Skeletal muscle tissue (tissue), 4 donors: Measurements from ENCODE around the gene WDR93. TPM values are rescaled to one million over a fixed set of nuclear protein-coding genes. Genes with fewer than 3 reads are reported as not detected.

Source experiments
- H3K27ac ChIP-seq: one replicate; pipeline ENCODE4 v1.7.0; 2013; ENCODE audit warnings: mild to moderate bottlenecking, low read depth, low read length, inconsistent platforms
- H3K27me3 ChIP-seq, 3 donors: one replicate each; pipeline ENCODE4 v1.7.0; 2013; ENCODE audit warnings: low read length in 3 of 3; ENCODE audit not compliant: control insufficient read depth in 3 of 3, insufficient read depth in 3 of 3
- H3K36me3 ChIP-seq, 3 donors: one replicate each; pipeline ENCODE4 v1.7.0; 2013; ENCODE audit warnings: low read length in 3 of 3; ENCODE audit not compliant: control insufficient read depth in 3 of 3, insufficient read depth in 3 of 3
- H3K4me1 ChIP-seq, 3 donors: one replicate each; pipeline ENCODE4 v1.7.0; 2013; ENCODE audit warnings: low read length in 3 of 3, mild to moderate bottlenecking in 3 of 3; ENCODE audit not compliant: control insufficient read depth in 3 of 3, insufficient read depth in 3 of 3
- H3K4me3 ChIP-seq, 3 donors: one replicate each; pipeline ENCODE4 v1.7.0; 2013; ENCODE audit warnings: low read length in 3 of 3
- H3K9ac ChIP-seq, 3 donors: one replicate each; pipeline ENCODE4 v1.7.0; 2013; ENCODE audit warnings: low read length in 3 of 3, mild to moderate bottlenecking in 3 of 3, moderate library complexity in 2 of 3, low read depth in 1 of 3
- H3K9me3 ChIP-seq, 3 donors: one replicate each; pipeline ENCODE4 v1.7.0; 2013; ENCODE audit warnings: low read length in 3 of 3; ENCODE audit not compliant: control insufficient read depth in 3 of 3
- total RNA-seq: library from RNA; depleted of rRNA; stranded (reverse); fragments of >200 nt; gene quantifications from one replicate; pipeline ENCODE4 v1.2.3, GENCODE V29; 2014
- donor health status: Osteomylitis.

WDR93 gene
- total RNA-seq, 1 donor from 2014 or later: not detected

GRCh38 chr15:89761009-89761831 lies 70.6 kb downstream of the WDR93 start:
- peaks cover 0 to 12% (median 3%) of the 10 kb centered on the region in 3 donors for H3K4me1 ChIP-seq
- no peak overlapping the region for H3K9ac ChIP-seq
- no peak overlapping the region for H3K4me3 ChIP-seq
- no peaks in the 10 kb centered on the region for H3K9me3 ChIP-seq
- H3K27ac ChIP-seq: no peak overlapping the region
- H3K36me3 ChIP-seq: no peaks in the 10 kb centered on the region
- H3K27me3 ChIP-seq: no peaks in the 10 kb centered on the region

DNA sequence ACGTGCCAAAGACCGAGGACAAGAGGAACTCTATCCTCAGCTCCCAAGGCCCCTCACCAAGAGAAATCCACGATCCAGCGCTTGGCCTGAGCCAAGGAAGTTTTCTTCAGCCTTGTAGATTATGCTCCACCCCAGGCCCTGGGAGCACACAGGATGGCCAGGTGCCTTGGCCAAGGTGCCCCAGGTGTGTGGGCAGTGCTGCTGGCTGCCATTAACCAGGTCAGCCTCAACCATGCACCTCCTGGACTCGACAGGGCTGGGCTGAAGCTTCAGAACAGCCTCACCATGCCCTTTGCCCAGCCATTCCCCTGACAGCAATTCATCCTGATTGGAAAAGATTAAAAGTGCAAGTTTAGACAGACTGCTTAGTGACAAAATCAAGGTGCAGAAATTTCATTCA lies 71.3 kb downstream of the WDR93 start:
- peak overlapping the region in 1 of 3 donors; percentile 25 for H3K9ac ChIP-seq
- no peaks in the 10 kb centered on the region for H3K27me3 ChIP-seq
- H3K4me1 ChIP-seq: peaks cover 7 to 19% (median 11%) of the 10 kb centered on the region in 3 donors
- no peaks in the 10 kb centered on the region for H3K36me3 ChIP-seq
- no peaks in the 10 kb centered on the region for H3K9me3 ChIP-seq
- no peak overlapping the region for H3K4me3 ChIP-seq
- no peak overlapping the region for H3K27ac ChIP-seq

GRCh38 chr15:89765694-89766093 lies 75.1 kb downstream of the WDR93 start:
- H3K9me3 ChIP-seq: no peaks in the 10 kb centered on the region
- H3K4me3 ChIP-seq: no peak overlapping the region
- H3K9ac ChIP-seq: no peak overlapping the region
- peaks cover 16 to 29% (median 24%) of the 10 kb centered on the region in 3 donors for H3K4me1 ChIP-seq
- H3K27ac ChIP-seq: no peak overlapping the region
- H3K27me3 ChIP-seq: no peaks in the 10 kb centered on the region
- no peaks in the 10 kb centered on the region for H3K36me3 ChIP-seq

DNA sequence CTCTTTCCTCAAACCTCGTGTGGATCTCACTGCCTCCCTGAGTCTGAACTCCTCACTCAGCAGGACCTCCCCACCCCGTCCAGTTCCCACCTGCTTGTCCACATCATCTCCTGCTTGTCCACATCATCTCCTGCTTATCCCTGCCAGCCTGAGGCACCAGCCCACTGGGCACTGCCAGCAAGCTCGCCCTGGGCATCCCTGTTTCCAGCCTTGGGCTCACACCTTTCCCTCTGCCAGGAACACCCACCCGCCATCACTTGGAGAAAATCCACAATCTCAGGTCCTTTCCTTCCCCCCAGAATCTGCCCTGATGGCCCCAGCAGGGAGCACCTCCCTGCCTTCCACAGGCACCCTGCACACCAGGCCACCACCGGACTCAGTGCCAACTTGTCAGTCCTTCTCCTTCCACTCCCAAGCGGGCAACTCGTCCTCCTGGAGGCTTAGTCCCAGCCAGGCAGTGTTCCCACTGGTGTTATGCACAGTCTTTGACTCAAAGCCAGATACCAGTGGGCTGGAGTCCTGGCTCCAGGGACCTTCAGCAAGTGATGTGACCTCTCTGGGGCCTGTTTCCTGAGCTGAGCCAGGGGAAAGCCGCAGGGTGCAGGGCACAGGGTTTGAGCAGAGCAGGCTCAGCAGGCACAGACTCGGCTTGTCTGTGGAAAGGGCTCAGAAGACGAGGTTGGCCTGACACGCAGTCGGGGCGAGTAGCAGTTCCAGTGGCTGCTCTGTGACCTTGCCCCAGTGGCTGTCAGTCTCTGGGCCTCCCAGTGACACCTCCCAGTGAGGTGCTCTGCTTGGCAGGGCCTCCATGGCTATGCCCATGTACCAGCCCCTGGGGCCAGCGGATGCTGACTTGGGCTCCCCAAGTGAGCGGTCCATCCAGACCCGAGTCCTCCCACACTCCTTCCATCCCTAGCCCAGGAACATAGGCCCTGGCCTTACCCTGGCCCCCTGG lies 76.0 kb downstream of the WDR93 start:
- Histone ChIP-seq H3K4me3 (peak overlapping the region in 1 of 3 donors; percentile 6), H3K27me3 (no peaks in the 10 kb centered on the region), H3K9ac (peak overlapping the region in 1 of 3 donors; percentile 8), H3K4me1 (peaks cover 16 to 24% (median 23%) of the 10 kb centered on the region in 3 donors), H3K9me3 (no peaks in the 10 kb centered on the region), H3K27ac (no peak overlapping the region), H3K36me3 (no peaks in the 10 kb centered on the region)

GRCh38 chr15:89767411-89767915 lies 76.9 kb downstream of the WDR93 start:
- Histone ChIP-seq H3K9ac (peak overlapping the region in 1 of 3 donors; percentile 33), H3K4me1 (peaks cover 16 to 24% (median 23%) of the 10 kb centered on the region in 3 donors), H3K9me3 (no peaks in the 10 kb centered on the region), H3K36me3 (no peaks in the 10 kb centered on the region), H3K27ac (no peak overlapping the region), H3K4me3 (no peak overlapping the region), H3K27me3 (no peaks in the 10 kb centered on the region)

- Histone ChIP-seq H3K27ac (no peak overlapping the region), H3K4me1 (peaks cover 16 to 24% (median 23%) of the 10 kb centered on the region in 3 donors), H3K9ac (peak overlapping the region in 1 of 3 donors; percentile 33), H3K36me3 (no peaks in the 10 kb centered on the region), H3K4me3 (no peak overlapping the region), H3K9me3 (no peaks in the 10 kb centered on the region), H3K27me3 (no peaks in the 10 kb centered on the region)
Measured at GRCh38 chr15:89768071-89768500, 77.5 kb downstream of the WDR93 start.

GRCh38 chr15:89769366-89769765 lies 78.8 kb downstream of the WDR93 start:
- Histone ChIP-seq H3K4me1 (peaks cover 16 to 24% (median 23%) of the 10 kb centered on the region in 3 donors), H3K4me3 (no peak overlapping the region), H3K27ac (no peak overlapping the region), H3K36me3 (no peaks in the 10 kb centered on the region), H3K9me3 (no peaks in the 10 kb centered on the region), H3K9ac (no peak overlapping the region), H3K27me3 (no peaks in the 10 kb centered on the region)

- Histone ChIP-seq H3K4me3 (no peak overlapping the region), H3K27me3 (no peaks in the 10 kb centered on the region), H3K4me1 (peaks cover 16 to 24% (median 23%) of the 10 kb centered on the region in 3 donors), H3K9ac (no peak overlapping the region), H3K9me3 (no peaks in the 10 kb centered on the region), H3K36me3 (no peaks in the 10 kb centered on the region), H3K27ac (no peak overlapping the region)
Measured at GRCh38 chr15:89770041-89770440, 79.4 kb downstream of the WDR93 start.

DNA sequence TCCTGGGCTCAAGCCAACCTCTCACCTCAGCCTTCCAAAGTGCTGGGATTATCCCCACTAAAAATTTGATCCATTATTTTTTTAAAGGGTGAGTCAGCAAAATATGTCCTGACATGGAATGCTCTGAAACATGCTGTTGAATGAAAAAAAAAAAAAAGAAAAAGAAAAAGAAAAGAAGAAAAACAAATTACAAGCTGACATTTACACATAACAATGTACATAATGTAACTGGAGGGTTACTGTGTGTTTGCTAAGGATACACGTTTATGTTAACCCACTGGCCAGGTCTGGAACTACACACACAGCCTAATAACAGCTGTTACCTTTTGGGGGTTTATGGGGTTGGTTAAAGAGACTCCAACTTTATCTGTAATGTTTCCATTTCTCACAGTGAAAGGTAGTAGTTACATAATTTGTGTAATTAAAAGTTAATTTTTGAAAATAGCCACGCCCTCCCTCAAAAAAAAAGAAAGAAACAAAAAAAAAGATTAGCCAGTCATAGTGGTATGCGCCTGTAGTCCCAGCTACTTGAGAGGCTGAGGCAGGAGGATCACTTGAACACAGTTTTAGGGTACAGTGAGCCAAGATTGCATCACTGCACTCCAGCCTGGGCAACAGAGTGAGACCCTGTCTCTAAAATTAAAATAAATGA lies 82.4 kb downstream of the WDR93 start:
- no peaks in the 10 kb centered on the region for H3K27me3 ChIP-seq
- H3K4me3 ChIP-seq: no peak overlapping the region
- H3K4me1 ChIP-seq: peaks cover 5 to 15% (median 7%) of the 10 kb centered on the region in 3 donors
- H3K36me3 ChIP-seq: no peaks in the 10 kb centered on the region
- no peak overlapping the region for H3K9ac ChIP-seq
- no peak overlapping the region for H3K27ac ChIP-seq
- H3K9me3 ChIP-seq: no peaks in the 10 kb centered on the region
